ENCODE results near the gene SEMA5B.

The SEMA5B gene

GRCh38 chr3:122998856-122999255 is 28.7 kb downstream of the SEMA5B start:
- H3K4me3 ChIP-seq (replicated peaks; ENCODE audit: insufficient read depth, low read length) = no peak overlapping the region
- DNase-seq (ENCODE audit: low read depth in 1 of 2, low spot score in 1 of 2) = no peak
- no peak overlapping the region for H3K27ac ChIP-seq (replicated peaks)
- no peaks in the 10 kb centered on the region for H3K27me3 ChIP-seq (ENCODE audit: insufficient read depth, poor library complexity, severe bottlenecking)
- TF ChIP-seq CTCF (IDR thresholded peaks at IDR 0.05; ENCODE audit: insufficient read depth, low read length) (no peak), GABPA (IDR thresholded peaks at IDR 0.05; ENCODE audit: low read depth) (no peak), SPI1 (IDR thresholded peaks at IDR 0.05; ENCODE audit: borderline replicate concordance, low read depth) (no peak), REST (IDR thresholded peaks at IDR 0.05; ENCODE audit: insufficient replicate concordance, low read depth) (no peak), POLR2AphosphoS5 (IDR thresholded peaks at IDR 0.05; ENCODE audit: low read depth) (no peak)

- Histone ChIP-seq H3K4me3 (replicated peaks; ENCODE audit: insufficient read depth, low read length) (no peak overlapping the region), H3K27ac (replicated peaks) (no peak overlapping the region), H3K27me3 (ENCODE audit: insufficient read depth, poor library complexity, severe bottlenecking) (no peaks in the 10 kb centered on the region)
- no peak for TF ChIP-seq REST (IDR thresholded peaks at IDR 0.05; ENCODE audit: insufficient replicate concordance, low read depth)
- no peak for TF ChIP-seq GABPA (IDR thresholded peaks at IDR 0.05; ENCODE audit: low read depth)
- no peak for TF ChIP-seq SPI1 (IDR thresholded peaks at IDR 0.05; ENCODE audit: borderline replicate concordance, low read depth)
- TF ChIP-seq POLR2AphosphoS5 (IDR thresholded peaks at IDR 0.05; ENCODE audit: low read depth) = no peak
- no peak for TF ChIP-seq CTCF (IDR thresholded peaks at IDR 0.05; ENCODE audit: insufficient read depth, low read length)
- no peak for DNase-seq (ENCODE audit: low read depth in 1 of 2, low spot score in 1 of 2)
These were observed 29.4 kb downstream of the SEMA5B start for GRCh38 chr3:122998206-122998605.

GRCh38 chr3:122996038-122996580 is 31.5 kb downstream of the SEMA5B start:
- H3K27me3 ChIP-seq (ENCODE audit: insufficient read depth, poor library complexity, severe bottlenecking) = peaks cover 2% of the 10 kb centered on the region
- DNase-seq (ENCODE audit: low read depth in 1 of 2, low spot score in 1 of 2) = no peak
- no peak overlapping the region for H3K27ac ChIP-seq (replicated peaks)
- H3K4me3 ChIP-seq (replicated peaks; ENCODE audit: insufficient read depth, low read length) = no peak overlapping the region
- TF ChIP-seq GABPA (IDR thresholded peaks at IDR 0.05; ENCODE audit: low read depth) = no peak

GRCh38 chr3:122994954-122995353 is 32.6 kb downstream of the SEMA5B start:
- TF ChIP-seq CTCF (IDR thresholded peaks at IDR 0.05; ENCODE audit: insufficient read depth, low read length) = no peak
- peak; percentile 53 for TF ChIP-seq REST (IDR thresholded peaks at IDR 0.05; ENCODE audit: insufficient replicate concordance, low read depth)
- no peak for DNase-seq (ENCODE audit: low read depth in 1 of 2, low spot score in 1 of 2)
- H3K4me3 ChIP-seq (replicated peaks; ENCODE audit: insufficient read depth, low read length) = no peak overlapping the region
- peaks cover 5% of the 10 kb centered on the region for H3K27me3 ChIP-seq (ENCODE audit: insufficient read depth, poor library complexity, severe bottlenecking)
- no peak overlapping the region for H3K27ac ChIP-seq (replicated peaks)

Data from HL-60 (cell line).